ENCODE measurements around the gene MYO7B. TPM values are rescaled to one million over a fixed set of nuclear protein-coding genes. Genes with fewer than 3 reads are reported as not detected.

Gene MYO7B
- total RNA-seq, 5 donors from 2014 or later (not counting 1 experiment from before 2014, with no cell fraction given) = 0.13 to 0.96 (median 0.28) TPM; not detected in 1

GRCh38 chr2:127552336-127552735 is 16.9 kb downstream of the MYO7B start:
- ChIA-PET CTCF (interaction anchor here in 1 of 2 donors (0.6 to 1.1 kb wide), 2 partner anchors 56 to 455 kb away, joined by 3 read pairs; no protein-coding TSS in a partner anchor), POLR2A (no interaction called here)
- Mint-ChIP-seq H3K4me3 (no peak overlapping the region), H3K36me3 (peaks cover 11% of the 10 kb centered on the region), H3K4me1 (no peaks in the 10 kb centered on the region), H3K27ac (no peak overlapping the region), H3K9me3 (peaks cover 10 to 16% (median 13%) of the 10 kb centered on the region in 3 donors), H3K27me3 (peaks cover 9 to 34% of the 10 kb centered on the region in 2 donors)
- DNase-seq (no peak), ATAC-seq (replicated peaks in 1 of 4) (no peak)
- no peaks in the 10 kb centered on the region for H3K36me3 ChIP-seq (ENCODE audit: control insufficient read depth in 2 of 2, extremely low read depth in 1 of 2, insufficient read depth in 1 of 2, low read length in 1 of 2)
- H3K27ac ChIP-seq (ENCODE audit: low read length) = no peak overlapping the region
- 78% methylated on average over 6 of the region's 6 CpGs for WGBS (ENCODE audit: insufficient coverage)
- H3K4me3 ChIP-seq (ENCODE audit: control insufficient read depth in 1 of 2, extremely low read depth in 1 of 2, low read length in 1 of 2) = no peak overlapping the region
- no peaks in the 10 kb centered on the region for H3K9me3 ChIP-seq
- no peaks in the 10 kb centered on the region for H3K4me1 ChIP-seq (ENCODE audit: control insufficient read depth in 1 of 2, extremely low read depth in 1 of 2, insufficient read depth in 2 of 2, low read length in 2 of 2)
- peaks cover 0 to 25% of the 10 kb centered on the region in 2 experiments for H3K27me3 ChIP-seq (replicated peaks in 1 of 2; ENCODE audit: control insufficient read depth in 2 of 2, extremely low read depth in 1 of 2, insufficient read depth in 2 of 2, low read length in 1 of 2)

GRCh38 chr2:127552846-127553245 is 17.4 kb downstream of the MYO7B start:
- H3K27me3 Mint-ChIP-seq = peaks cover 13 to 37% of the 10 kb centered on the region in 2 donors
- no peaks in the 10 kb centered on the region for H3K9me3 ChIP-seq
- no CpG with 5 or more reads among the region's 2 CpGs for WGBS (ENCODE audit: insufficient coverage)
- H3K36me3 ChIP-seq (ENCODE audit: control insufficient read depth in 2 of 2, extremely low read depth in 1 of 2, insufficient read depth in 1 of 2, low read length in 1 of 2) = no peaks in the 10 kb centered on the region
- ChIA-PET CTCF (interaction anchor here in 1 of 2 donors (0.6 to 1.1 kb wide), 2 partner anchors 55 to 455 kb away, joined by 3 read pairs; no protein-coding TSS in a partner anchor), POLR2A (no interaction called here)
- H3K36me3 Mint-ChIP-seq = peaks cover 11% of the 10 kb centered on the region
- H3K9me3 Mint-ChIP-seq = peaks cover 13 to 21% (median 15%) of the 10 kb centered on the region in 3 donors
- no peak overlapping the region for H3K4me3 ChIP-seq (ENCODE audit: control insufficient read depth in 1 of 2, extremely low read depth in 1 of 2, low read length in 1 of 2)
- no peak overlapping the region for H3K27ac Mint-ChIP-seq
- ATAC-seq (replicated peaks in 1 of 4) (no peak), DNase-seq (no peak)
- no peaks in the 10 kb centered on the region for H3K4me1 Mint-ChIP-seq
- no peaks in the 10 kb centered on the region for H3K4me1 ChIP-seq (ENCODE audit: control insufficient read depth in 1 of 2, extremely low read depth in 1 of 2, insufficient read depth in 2 of 2, low read length in 2 of 2)
- peaks cover 0 to 25% of the 10 kb centered on the region in 2 experiments for H3K27me3 ChIP-seq (replicated peaks in 1 of 2; ENCODE audit: control insufficient read depth in 2 of 2, extremely low read depth in 1 of 2, insufficient read depth in 2 of 2, low read length in 1 of 2)
- no peak overlapping the region for H3K27ac ChIP-seq (ENCODE audit: low read length)
- H3K4me3 Mint-ChIP-seq = no peak overlapping the region

- H3K36me3 ChIP-seq (ENCODE audit: control insufficient read depth in 2 of 2, extremely low read depth in 1 of 2, insufficient read depth in 1 of 2, low read length in 1 of 2) = no peaks in the 10 kb centered on the region
- WGBS (ENCODE audit: insufficient coverage) = 82% methylated on average over 8 of the region's 8 CpGs
- ChIA-PET POLR2A (no interaction called here), CTCF (no interaction called here)
- Mint-ChIP-seq H3K9me3 (peaks cover 13 to 21% (median 17%) of the 10 kb centered on the region in 3 donors), H3K4me3 (no peak overlapping the region), H3K36me3 (peaks cover 11% of the 10 kb centered on the region), H3K27ac (no peak overlapping the region), H3K27me3 (peaks cover 7 to 19% of the 10 kb centered on the region in 2 donors), H3K4me1 (peaks cover 0 to 4% (median 0%) of the 10 kb centered on the region in 3 donors)
- no peak overlapping the region for H3K4me3 ChIP-seq (ENCODE audit: control insufficient read depth in 1 of 2, extremely low read depth in 1 of 2, low read length in 1 of 2)
- ATAC-seq (replicated peaks in 1 of 4) (no peak), DNase-seq (no peak)
- H3K27ac ChIP-seq (ENCODE audit: low read length) = no peak overlapping the region
- peaks cover 0 to 2% of the 10 kb centered on the region in 2 experiments for H3K4me1 ChIP-seq (ENCODE audit: control insufficient read depth in 1 of 2, extremely low read depth in 1 of 2, insufficient read depth in 2 of 2, low read length in 2 of 2)
- H3K9me3 ChIP-seq = no peaks in the 10 kb centered on the region
- H3K27me3 ChIP-seq (replicated peaks in 1 of 2; ENCODE audit: control insufficient read depth in 2 of 2, extremely low read depth in 1 of 2, insufficient read depth in 2 of 2, low read length in 1 of 2) = peaks cover 0 to 11% of the 10 kb centered on the region in 2 experiments
Measured at GRCh38 chr2:127558911-127559310, 23.4 kb downstream of the MYO7B start.

GRCh38 chr2:127559454-127559853 is 24.0 kb downstream of the MYO7B start:
- no peak for ATAC-seq (replicated peaks in 1 of 4)
- Mint-ChIP-seq H3K27me3 (peaks cover 7 to 22% of the 10 kb centered on the region in 2 donors), H3K4me1 (peaks cover 0 to 4% (median 0%) of the 10 kb centered on the region in 3 donors), H3K36me3 (peaks cover 11% of the 10 kb centered on the region), H3K27ac (no peak overlapping the region), H3K9me3 (peaks cover 13 to 21% (median 17%) of the 10 kb centered on the region in 3 donors), H3K4me3 (no peak overlapping the region)
- WGBS (ENCODE audit: insufficient coverage) = 73% methylated on average over 2 of the region's 5 CpGs
- Histone ChIP-seq H3K4me3 (ENCODE audit: control insufficient read depth in 1 of 2, extremely low read depth in 1 of 2, low read length in 1 of 2) (no peak overlapping the region), H3K27me3 (replicated peaks in 1 of 2; ENCODE audit: control insufficient read depth in 2 of 2, extremely low read depth in 1 of 2, insufficient read depth in 2 of 2, low read length in 1 of 2) (peaks cover 0 to 12% of the 10 kb centered on the region in 2 experiments), H3K9me3 (no peaks in the 10 kb centered on the region), H3K36me3 (ENCODE audit: control insufficient read depth in 2 of 2, extremely low read depth in 1 of 2, insufficient read depth in 1 of 2, low read length in 1 of 2) (no peaks in the 10 kb centered on the region), H3K27ac (ENCODE audit: low read length) (no peak overlapping the region), H3K4me1 (ENCODE audit: control insufficient read depth in 1 of 2, extremely low read depth in 1 of 2, insufficient read depth in 2 of 2, low read length in 2 of 2) (peaks cover 0 to 4% of the 10 kb centered on the region in 2 experiments)
- CTCF ChIA-PET = interaction anchor here in 1 of 2 donors (0.5 kb wide), 1 partner anchor 9 kb away, joined by 3 read pairs; no protein-coding TSS in a partner anchor
- POLR2A ChIA-PET = no interaction called here
- no peak for DNase-seq

- Mint-ChIP-seq H3K4me3 (no peak overlapping the region), H3K36me3 (peaks cover 11% of the 10 kb centered on the region), H3K4me1 (peaks cover 0 to 4% (median 0%) of the 10 kb centered on the region in 3 donors), H3K27ac (no peak overlapping the region), H3K27me3 (peaks cover 7 to 19% of the 10 kb centered on the region in 2 donors), H3K9me3 (peaks cover 13 to 21% (median 17%) of the 10 kb centered on the region in 3 donors)
- no peak for ATAC-seq (replicated peaks in 1 of 4)
- Histone ChIP-seq H3K36me3 (ENCODE audit: control insufficient read depth in 2 of 2, extremely low read depth in 1 of 2, insufficient read depth in 1 of 2, low read length in 1 of 2) (no peaks in the 10 kb centered on the region), H3K9me3 (no peaks in the 10 kb centered on the region), H3K4me3 (ENCODE audit: control insufficient read depth in 1 of 2, extremely low read depth in 1 of 2, low read length in 1 of 2) (no peak overlapping the region), H3K27me3 (replicated peaks in 1 of 2; ENCODE audit: control insufficient read depth in 2 of 2, extremely low read depth in 1 of 2, insufficient read depth in 2 of 2, low read length in 1 of 2) (peaks cover 0 to 19% of the 10 kb centered on the region in 2 experiments), H3K4me1 (ENCODE audit: control insufficient read depth in 1 of 2, extremely low read depth in 1 of 2, insufficient read depth in 2 of 2, low read length in 2 of 2) (peaks cover 0 to 4% of the 10 kb centered on the region in 2 experiments), H3K27ac (ENCODE audit: low read length) (no peak overlapping the region)
- POLR2A ChIA-PET = no interaction called here
- DNase-seq = no peak
- CTCF ChIA-PET = no interaction called here
- WGBS (ENCODE audit: insufficient coverage) = 83% methylated on average over 10 of the region's 13 CpGs
Measured at GRCh38 chr2:127560201-127560930, 24.9 kb downstream of the MYO7B start.

- Mint-ChIP-seq H3K27ac (no peak overlapping the region), H3K36me3 (peaks cover 11% of the 10 kb centered on the region), H3K4me3 (no peak overlapping the region), H3K9me3 (peaks cover 13 to 19% (median 17%) of the 10 kb centered on the region in 3 donors), H3K27me3 (peaks cover 7 to 18% of the 10 kb centered on the region in 2 donors), H3K4me1 (peaks cover 0 to 4% (median 0%) of the 10 kb centered on the region in 3 donors)
- H3K9me3 ChIP-seq = no peaks in the 10 kb centered on the region
- peaks cover 0 to 22% of the 10 kb centered on the region in 2 experiments for H3K27me3 ChIP-seq (replicated peaks in 1 of 2; ENCODE audit: control insufficient read depth in 2 of 2, extremely low read depth in 1 of 2, insufficient read depth in 2 of 2, low read length in 1 of 2)
- no peak for DNase-seq
- H3K27ac ChIP-seq (ENCODE audit: low read length) = no peak overlapping the region
- H3K4me1 ChIP-seq (ENCODE audit: control insufficient read depth in 1 of 2, extremely low read depth in 1 of 2, insufficient read depth in 2 of 2, low read length in 2 of 2) = peaks cover 0 to 4% of the 10 kb centered on the region in 2 experiments
- ChIA-PET CTCF (no interaction called here), POLR2A (no interaction called here)
- WGBS (ENCODE audit: insufficient coverage) = 81% methylated on average over 2 of the region's 5 CpGs
- H3K4me3 ChIP-seq (ENCODE audit: control insufficient read depth in 1 of 2, extremely low read depth in 1 of 2, low read length in 1 of 2) = no peak overlapping the region
- no peak for ATAC-seq (replicated peaks in 1 of 4)
- no peaks in the 10 kb centered on the region for H3K36me3 ChIP-seq (ENCODE audit: control insufficient read depth in 2 of 2, extremely low read depth in 1 of 2, insufficient read depth in 1 of 2, low read length in 1 of 2)
Measured at GRCh38 chr2:127560931-127561280, 25.4 kb downstream of the MYO7B start.
